HK-2 (cell line): ENCODE data around the gene TMEM185B.
"Not testable (repeated sequence)": the region's sequence is repeated elsewhere in the genome, so short reads cannot be mapped to it uniquely, and the experiment has no call there.

Source experiments
- DNase-seq: peaks from one replicate; pipeline ENCODE4 v3.0.0-alpha.2; 2018; ENCODE audit not compliant: unreplicated experiment

Gene TMEM185B

GRCh38 chr2:120208381-120209353, 14.5 kb downstream of the TMEM185B start:
- DNase-seq, result no peak

GRCh38 chr2:120206022-120206581, 17.1 kb downstream of the TMEM185B start:
- DNase-seq, result no peak

GRCh38 chr2:120204945-120205670, 18.1 kb downstream of the TMEM185B start:
- no peak for DNase-seq

- DNase-seq, result no peak
Measured at GRCh38 chr2:120204417-120204816, 18.8 kb downstream of the TMEM185B start.

- no peak for DNase-seq
Measured at GRCh38 chr2:120204022-120204405, 19.2 kb downstream of the TMEM185B start.

GRCh38 chr2:120203251-120204021, 19.8 kb downstream of the TMEM185B start:
- DNase-seq, result no peak

- not testable (repeated sequence) for DNase-seq
Measured at GRCh38 chr2:120199817-120200459, 23.3 kb downstream of the TMEM185B start.

GRCh38 chr2:120195553-120195952, 27.6 kb downstream of the TMEM185B start:
- no peak for DNase-seq

- DNase-seq, result no peak
Measured at GRCh38 chr2:120192280-120192679, 30.9 kb downstream of the TMEM185B start.

- DNase-seq, result no peak
Measured at GRCh38 chr2:120189189-120189588, 34.0 kb downstream of the TMEM185B start.

- DNase-seq, result no peak
Measured at GRCh38 chr2:120182019-120182560, 41.1 kb downstream of the TMEM185B start.

- DNase-seq, result no peak
Measured at GRCh38 chr2:120180066-120180465, 43.1 kb downstream of the TMEM185B start.

- DNase-seq, result no peak
Measured at GRCh38 chr2:120179396-120179795, 43.8 kb downstream of the TMEM185B start.

GRCh38 chr2:120177973-120178372, 45.2 kb downstream of the TMEM185B start:
- no peak for DNase-seq

- no peak for DNase-seq
Measured at GRCh38 chr2:120177001-120177621, 46.1 kb downstream of the TMEM185B start.

- no peak for DNase-seq
Measured at GRCh38 chr2:120176526-120176925, 46.7 kb downstream of the TMEM185B start.

- DNase-seq, result no peak
Measured at GRCh38 chr2:120174963-120175581, 48.1 kb downstream of the TMEM185B start.
